SW 1271 (cell line): Measurements from ENCODE around the gene MARCHF3.
A peak's percentile ranks its signal among the peaks of the same experiment; 100 is the strongest.
"Not testable (repeated sequence)": the region's sequence is repeated elsewhere in the genome, so short reads cannot be mapped to it uniquely, and the experiment has no call there.

ENCODE experiments used
- DNase-seq, 2 experiments: peaks; one replicate each; lab custom pipeline; 2025; lab: John Stamatoyannopoulos, UW

The MARCHF3 gene

GRCh38 chr5:126953640-126954039, 76.7 kb downstream of the MARCHF3 start:
- no peak for DNase-seq

DNA sequence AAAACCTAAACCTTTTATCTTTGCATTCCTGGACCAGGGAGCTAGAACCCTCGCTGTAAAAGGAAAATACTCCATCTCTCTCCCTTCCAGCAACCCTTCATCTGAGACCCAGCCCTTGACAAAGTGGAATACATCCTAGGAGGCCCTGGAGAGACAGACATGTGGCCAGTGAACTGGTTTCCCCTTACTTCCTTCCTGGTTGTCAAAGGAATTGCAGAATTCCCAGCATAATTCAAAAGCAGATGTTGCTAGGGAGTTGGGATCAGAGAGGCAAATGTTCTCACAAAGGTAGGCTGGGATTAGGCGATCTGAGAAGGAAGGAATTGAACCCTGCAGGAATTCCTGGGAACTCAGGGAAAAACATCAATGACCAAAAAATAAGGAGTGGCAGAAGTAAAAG, 80.9 kb downstream of the MARCHF3 start:
- DNase-seq: no peak

- no peak for DNase-seq
Observed at GRCh38 chr5:126948453-126948852, 81.9 kb downstream of the MARCHF3 start.

GRCh38 chr5:126948011-126948355, 82.4 kb downstream of the MARCHF3 start:
- DNase-seq: no peak

GRCh38 chr5:126947146-126948010, 83.0 kb downstream of the MARCHF3 start:
- DNase-seq: no peak

DNA sequence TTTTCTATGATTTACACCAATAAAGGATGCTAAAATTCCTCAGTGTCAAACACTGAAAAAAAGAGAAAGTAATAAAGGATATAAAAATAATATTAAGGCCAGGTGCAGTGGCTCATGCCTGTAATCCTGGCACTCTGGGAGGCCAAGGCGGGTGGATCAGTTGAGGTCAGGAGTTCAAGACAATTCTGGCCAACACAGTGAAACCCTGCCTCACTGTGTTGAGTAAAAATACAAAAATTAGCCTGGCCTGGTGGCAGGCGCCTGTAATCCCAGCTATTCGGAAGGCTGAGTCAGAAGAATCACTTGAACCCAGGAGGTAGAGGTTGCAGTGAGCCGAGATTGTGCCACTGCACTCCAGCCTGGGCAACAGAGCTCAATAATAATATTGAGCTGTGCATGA, 87.5 kb downstream of the MARCHF3 start:
- not testable (repeated sequence) for DNase-seq

DNA sequence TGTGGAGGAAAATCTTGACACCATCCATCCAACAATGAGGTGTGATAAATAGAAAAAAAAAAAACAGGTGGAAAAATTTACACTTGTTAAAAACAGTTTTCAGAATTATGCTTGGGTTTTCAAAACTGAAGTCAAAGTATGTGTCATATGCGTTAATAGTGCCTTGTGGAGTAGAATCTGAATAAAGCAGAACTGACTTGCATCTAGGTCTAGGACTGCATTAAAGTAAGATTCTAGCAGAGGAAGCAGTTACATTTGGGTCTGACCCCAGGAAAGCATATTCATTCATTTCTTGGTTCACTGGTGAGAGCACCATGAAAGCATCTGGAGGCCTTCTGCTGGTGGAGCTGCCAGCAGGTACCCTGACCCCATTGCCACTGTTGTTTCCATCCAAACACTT, 89.0 kb downstream of the MARCHF3 start:
- DNase-seq: no peak

DNA sequence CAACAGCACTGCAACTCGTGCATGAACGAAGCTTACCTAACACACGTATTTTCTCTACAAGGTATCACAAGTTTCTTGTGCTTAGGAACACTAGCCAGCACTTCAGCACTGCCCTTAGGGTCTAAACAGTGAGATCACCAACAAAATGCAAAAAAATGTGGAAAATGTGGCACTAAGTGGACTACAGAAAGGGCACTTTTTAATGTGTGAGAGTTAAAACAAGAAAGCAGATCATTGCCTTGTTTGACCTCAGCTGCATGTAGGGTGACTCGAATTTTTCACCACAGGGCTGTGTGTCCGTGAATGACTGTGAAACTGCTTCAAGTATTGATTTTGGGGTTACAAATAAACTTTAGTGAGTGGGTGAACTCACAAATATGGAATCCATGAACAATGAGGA, 90.5 kb downstream of the MARCHF3 start:
- no peak for DNase-seq

DNA sequence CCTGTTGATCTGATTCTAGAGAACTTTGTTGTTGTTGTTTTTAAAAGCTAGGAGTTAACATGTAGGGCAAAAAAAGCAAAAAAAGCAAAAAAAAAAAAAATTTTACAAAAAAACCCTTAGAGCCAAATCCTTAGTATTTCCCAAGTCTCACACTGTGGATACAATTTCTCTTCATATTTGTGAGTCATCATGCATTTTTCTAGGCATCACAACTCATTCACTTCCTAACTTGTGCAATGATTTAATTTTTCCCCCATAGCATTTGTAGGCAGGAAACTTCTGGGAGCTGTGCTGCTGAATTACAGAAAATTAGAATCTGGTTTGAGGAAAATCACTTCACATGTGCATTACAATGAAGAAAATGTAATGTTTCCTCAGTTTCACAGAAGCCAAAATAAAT, 91.9 kb downstream of the MARCHF3 start:
- peak; percentile 14 to 49 for DNase-seq

GRCh38 chr5:126937771-126938170, 92.6 kb downstream of the MARCHF3 start:
- no peak for DNase-seq

DNA sequence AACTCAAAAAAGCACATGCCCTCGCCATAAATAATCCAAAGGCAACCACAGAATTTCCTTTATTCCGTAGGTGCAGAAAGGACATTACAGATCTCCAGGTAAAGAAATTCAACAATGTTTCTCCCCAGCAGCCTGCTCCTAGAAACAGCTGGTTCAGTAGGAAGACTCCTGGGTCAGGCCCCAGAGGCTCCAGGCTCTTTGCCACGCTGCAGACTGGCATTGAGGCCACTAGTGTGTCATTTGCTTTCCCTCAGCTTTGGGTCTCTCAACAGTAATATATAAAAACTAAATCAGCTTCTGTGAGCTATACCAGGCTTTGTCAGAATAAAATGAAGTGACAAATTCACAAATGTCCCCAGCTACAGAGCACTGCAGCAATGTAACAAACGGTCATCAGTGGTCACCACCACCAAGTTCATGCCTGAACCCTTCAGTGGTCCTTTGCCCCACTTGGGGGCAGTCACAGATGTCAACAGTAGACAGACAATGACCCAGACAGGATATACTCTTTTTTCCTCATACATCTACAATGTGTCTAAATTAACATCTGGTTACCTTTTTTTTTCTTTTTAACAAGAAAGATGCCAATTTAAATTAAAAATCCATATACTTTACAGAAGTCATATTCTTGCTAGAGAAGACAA, 93.5 kb downstream of the MARCHF3 start:
- DNase-seq: no peak

DNA sequence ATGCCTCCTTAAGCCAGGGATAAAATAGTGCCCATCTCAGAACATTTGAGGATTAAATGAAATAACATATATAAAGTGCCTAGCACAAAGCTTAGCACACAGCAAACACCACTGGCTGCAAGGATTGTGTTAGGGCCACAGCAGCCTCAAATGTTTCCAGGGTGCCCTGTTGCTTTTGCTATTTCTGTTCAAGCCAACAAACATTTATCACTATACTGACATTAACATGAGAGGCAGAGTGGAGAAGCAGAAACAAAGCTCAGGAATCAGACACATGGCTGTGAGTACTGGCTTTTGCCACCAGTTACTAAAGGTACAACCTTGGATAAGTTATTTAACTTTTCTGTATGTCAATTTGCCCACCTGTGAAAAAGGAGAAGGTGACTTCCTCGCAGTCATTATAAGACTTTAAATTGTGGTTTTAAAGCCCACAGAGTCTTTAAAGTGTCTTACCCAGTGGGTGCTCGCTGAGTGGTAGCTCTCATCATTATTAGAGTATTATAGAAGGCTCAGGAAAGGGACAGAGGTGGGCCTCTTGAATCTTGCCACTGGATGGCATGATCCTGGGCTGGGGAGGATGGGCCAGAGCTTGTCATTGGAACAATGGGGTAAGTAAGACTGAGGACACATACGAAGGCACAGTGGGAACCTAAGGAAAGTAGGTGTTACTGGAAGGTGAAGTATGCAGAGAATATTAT, 98.2 kb downstream of the MARCHF3 start:
- no peak for DNase-seq

DNA sequence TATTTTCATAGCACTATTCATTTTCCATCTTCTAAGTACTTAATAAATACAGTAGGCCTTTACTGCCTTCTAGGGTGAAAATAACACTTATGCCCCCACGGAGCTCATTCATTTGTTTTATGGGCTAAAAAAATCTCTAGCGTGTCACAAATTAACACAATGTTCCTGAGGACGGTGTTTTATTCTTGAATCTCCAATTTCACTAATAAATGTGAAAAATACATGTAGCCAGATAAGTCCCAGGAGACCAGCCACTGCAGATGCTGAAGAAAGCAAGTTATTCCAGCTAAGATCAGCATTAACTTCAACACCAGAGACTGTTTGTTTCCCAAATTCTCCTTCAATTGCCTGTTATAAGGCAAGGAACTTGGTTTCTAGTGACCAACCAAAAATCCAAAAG, 102.3 kb downstream of the MARCHF3 start:
- DNase-seq: no peak

DNA sequence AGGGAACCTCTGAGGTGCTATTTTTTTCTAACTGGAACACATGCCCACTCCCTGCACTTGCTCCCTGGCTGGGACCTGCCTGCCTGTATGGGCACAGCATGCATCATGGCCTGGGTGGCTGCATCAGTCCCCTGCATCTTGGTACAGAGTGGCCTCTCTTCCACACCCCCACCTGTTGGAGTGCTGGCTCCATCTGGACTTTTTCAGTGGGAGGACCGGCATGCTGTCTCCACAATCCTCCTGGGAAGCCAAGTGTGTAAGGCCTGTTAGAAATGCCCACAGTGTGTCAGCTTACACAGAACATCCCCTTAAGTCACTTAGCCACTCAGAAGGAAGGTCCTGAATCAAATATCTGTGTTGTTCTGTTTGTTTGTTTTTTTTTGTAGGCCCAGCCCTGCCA, 102.9 kb downstream of the MARCHF3 start:
- DNase-seq: no peak

DNA sequence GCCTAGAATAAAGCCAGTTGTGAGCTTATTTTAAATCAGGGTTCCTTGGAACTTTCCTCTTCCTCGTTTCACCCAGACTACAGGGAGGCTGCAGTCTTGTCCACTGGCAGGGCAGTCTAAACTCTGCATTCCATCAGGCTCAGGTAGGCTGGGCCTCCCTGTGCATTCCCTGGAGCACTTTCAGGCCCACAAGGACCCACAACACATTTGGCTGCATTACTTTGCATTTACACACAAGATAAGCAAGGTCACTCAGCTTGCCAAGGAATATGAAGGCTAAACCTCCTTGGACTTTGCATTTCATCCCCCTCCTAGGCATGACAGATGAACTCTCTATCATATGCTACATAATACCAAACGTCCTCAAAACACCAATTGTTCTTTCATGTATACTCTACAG, 104.2 kb downstream of the MARCHF3 start:
- no peak for DNase-seq

GRCh38 chr5:126925482-126925881, 104.9 kb downstream of the MARCHF3 start:
- DNase-seq: no peak

DNA sequence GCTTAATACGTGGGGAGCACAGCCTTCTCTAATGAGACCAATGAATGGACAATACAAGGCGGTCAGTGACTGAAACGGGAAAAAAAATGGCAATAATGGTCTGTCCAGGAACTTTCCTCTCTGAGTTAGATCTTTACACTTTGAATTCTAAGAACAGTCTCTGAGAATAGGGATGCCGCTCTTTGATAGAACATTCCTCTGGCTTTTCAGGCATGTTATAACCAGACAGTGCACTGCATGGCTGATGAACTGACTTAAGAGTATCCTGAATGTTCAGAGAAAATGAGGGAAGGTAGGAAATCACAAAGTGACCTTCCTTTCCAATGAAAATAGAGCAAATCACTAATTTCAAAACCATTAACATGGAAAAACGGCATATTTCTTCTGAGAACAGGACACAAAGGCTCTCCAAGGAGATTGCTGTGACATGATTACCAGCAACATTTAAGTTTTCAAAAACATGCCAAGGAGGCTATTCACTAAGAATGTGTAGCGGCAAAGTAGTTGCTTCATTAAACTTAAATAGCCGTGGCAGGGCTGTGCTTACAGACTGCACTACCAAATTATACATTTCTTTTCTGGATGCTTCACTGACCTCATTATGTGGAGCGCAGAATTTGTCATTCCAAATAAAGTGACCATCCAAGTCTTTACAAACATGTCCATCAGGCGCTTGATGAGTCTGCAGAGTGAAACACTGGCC, 105.9 kb downstream of the MARCHF3 start:
- no peak for DNase-seq

GRCh38 chr5:126921241-126922091, 108.9 kb downstream of the MARCHF3 start:
- no peak for DNase-seq

GRCh38 chr5:126920291-126920690, 110.1 kb downstream of the MARCHF3 start:
- no peak for DNase-seq

DNA sequence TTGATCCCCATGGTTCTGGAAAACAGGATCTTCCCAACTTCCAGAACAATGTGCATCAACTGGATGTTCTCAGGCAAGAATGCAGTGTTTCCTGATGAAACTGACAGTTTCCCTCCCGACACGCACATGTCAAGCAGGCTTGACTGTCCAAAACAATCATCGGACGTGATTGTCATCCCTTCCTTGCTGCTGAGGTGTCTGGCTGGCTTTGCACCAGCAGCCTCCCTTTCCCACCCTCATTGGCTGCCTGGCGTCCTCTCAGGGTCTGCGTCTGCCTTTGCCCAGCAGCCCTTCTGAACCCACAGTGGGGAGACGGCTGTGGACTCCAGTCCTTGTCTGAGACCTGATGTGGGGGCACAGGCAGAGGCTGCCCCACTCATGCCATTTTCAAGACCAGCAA, 110.8 kb downstream of the MARCHF3 start:
- DNase-seq: no peak

GRCh38 chr5:126918615-126918957, 111.8 kb downstream of the MARCHF3 start:
- DNase-seq: no peak
